Measurements from ENCODE around the gene KRAS. TPM values are rescaled to one million over a fixed set of nuclear protein-coding genes. Genes with fewer than 3 reads are reported as not detected.

KRAS gene
- total RNA-seq: 10 to 100 TPM; 10.6 to 29.5 (median 12.5) TPM

GRCh38 chr12:25250744-25251730, at the start of gene KRAS:
Gene KRAS, minus strand, starts transcription at chr12:25250929.
- TF ChIP-seq, protein P1, sequence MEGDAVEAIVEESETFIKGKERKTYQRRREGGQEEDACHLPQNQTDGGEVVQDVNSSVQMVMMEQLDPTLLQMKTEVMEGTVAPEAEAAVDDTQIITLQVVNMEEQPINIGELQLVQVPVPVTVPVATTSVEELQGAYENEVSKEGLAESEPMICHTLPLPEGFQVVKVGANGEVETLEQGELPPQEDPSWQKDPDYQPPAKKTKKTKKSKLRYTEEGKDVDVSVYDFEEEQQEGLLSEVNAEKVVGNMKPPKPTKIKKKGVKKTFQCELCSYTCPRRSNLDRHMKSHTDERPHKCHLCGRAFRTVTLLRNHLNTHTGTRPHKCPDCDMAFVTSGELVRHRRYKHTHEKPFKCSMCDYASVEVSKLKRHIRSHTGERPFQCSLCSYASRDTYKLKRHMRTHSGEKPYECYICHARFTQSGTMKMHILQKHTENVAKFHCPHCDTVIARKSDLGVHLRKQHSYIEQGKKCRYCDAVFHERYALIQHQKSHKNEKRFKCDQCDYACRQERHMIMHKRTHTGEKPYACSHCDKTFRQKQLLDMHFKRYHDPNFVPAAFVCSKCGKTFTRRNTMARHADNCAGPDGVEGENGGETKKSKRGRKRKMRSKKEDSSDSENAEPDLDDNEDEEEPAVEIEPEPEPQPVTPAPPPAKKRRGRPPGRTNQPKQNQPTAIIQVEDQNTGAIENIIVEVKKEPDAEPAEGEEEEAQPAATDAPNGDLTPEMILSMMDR (IDR thresholded peaks at IDR 0.05; ENCODE audit: low read depth): no peak

- TF ChIP-seq, protein P1 (IDR thresholded peaks at IDR 0.05; ENCODE audit: low read depth): no peak
These were observed 45.7 kb upstream of the KRAS start for GRCh38 chr12:25296381-25296780.

DNA sequence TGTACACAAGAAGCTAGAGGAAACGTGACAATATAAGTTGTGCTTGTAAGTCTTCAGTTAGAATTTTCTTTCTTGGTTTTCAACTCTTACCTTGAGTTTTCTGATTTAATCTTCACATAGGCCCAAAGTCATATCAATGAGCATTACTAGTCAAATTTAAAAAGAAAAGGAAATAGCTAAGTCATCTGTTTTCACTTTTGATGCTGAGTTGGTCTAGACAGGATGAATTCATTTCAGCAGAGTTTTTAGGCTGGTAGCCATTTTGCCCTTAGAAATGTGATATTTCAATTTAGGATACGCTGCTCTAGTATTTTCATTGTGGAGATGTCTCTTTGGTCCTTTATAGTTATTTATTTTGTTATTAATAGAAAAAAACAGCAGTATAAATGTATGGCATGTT, 44.6 kb upstream of the KRAS start:
- TF ChIP-seq, protein P1 (IDR thresholded peaks at IDR 0.05; ENCODE audit: low read depth): no peak

DNA sequence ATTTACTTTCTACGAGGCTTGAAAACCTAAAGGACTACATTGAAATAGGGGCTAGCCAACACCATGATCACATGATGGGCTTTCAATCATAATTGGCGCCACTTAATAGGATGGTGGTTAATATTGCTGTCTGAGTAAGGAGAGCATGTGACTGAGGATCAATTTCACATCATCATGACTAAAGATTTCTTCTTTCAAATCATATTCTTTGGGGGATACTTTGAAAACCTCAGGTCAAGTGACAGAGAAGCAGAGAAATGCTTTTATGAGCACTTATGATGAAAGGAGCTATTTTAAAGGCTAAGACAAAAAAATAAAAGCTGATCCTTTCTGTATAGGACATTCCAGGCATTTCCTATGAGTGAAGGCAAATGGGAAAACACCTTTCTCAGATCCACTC, 42.9 kb upstream of the KRAS start:
- TF ChIP-seq, protein P1 (IDR thresholded peaks at IDR 0.05; ENCODE audit: low read depth): no peak

- TF ChIP-seq, protein P1 (IDR thresholded peaks at IDR 0.05; ENCODE audit: low read depth): no peak
These were observed 36.9 kb upstream of the KRAS start for GRCh38 chr12:25287610-25288009.

GRCh38 chr12:25286837-25287236, 36.1 kb upstream of the KRAS start:
- TF ChIP-seq, protein P1 (IDR thresholded peaks at IDR 0.05; ENCODE audit: low read depth): no peak

DNA sequence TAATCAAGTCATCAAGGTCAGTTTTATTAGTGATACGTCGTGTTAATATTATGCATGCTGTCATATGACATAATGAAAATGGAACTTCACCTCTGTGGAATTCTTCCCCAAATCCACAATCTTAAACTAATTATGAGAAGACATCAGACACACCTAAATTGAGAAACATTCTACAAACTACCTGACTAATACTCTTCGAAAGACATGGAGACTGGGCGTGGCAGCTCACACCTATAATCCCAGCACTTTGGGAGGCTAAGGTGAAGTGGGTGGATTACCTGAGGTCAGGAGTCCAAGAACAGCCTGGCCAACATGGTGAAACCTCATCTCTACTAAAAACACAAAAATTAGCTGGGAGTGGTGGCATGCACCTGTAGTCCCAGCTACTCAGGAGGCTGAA, 33.3 kb upstream of the KRAS start:
- TF ChIP-seq, protein P1 (IDR thresholded peaks at IDR 0.05; ENCODE audit: low read depth): no peak
